Thymus (tissue), 11 donors: ENCODE measurements around the gene PAXX. TPM values are rescaled to one million over a fixed set of nuclear protein-coding genes. Genes with fewer than 3 reads are reported as not detected.

Source experiments
- DNase-seq, 9 donors: peaks; one replicate each; pipeline ENCODE4 v3.0.0-alpha.2; 2013; ENCODE audit warnings: low spot score in 9 of 9, low read depth in 6 of 9, missing footprints in 1 of 9
- H3K27ac ChIP-seq, 2 donors: one replicate each; pipeline ENCODE4 v1.5.1; 2013; ENCODE audit warnings: control low read depth in 1 of 2, low read depth in 1 of 2, low read length in 1 of 2, mild to moderate bottlenecking in 1 of 2, moderate library complexity in 1 of 2
- H3K27me3 ChIP-seq, 2 donors: one replicate each; pipeline ENCODE4 v1.5.1; 2013; ENCODE audit warnings: low read length in 1 of 2; ENCODE audit not compliant: control insufficient read depth in 2 of 2, insufficient read depth in 1 of 2
- H3K36me3 ChIP-seq, 2 donors: one replicate each; pipeline ENCODE4 v1.5.1; 2013; ENCODE audit warnings: low read length in 1 of 2, mild to moderate bottlenecking in 1 of 2, moderate library complexity in 1 of 2; ENCODE audit not compliant: control insufficient read depth in 2 of 2, insufficient read depth in 2 of 2
- H3K4me1 ChIP-seq, 2 donors: one replicate each; pipeline ENCODE4 v1.5.1; 2013; ENCODE audit warnings: low read length in 2 of 2; ENCODE audit not compliant: control insufficient read depth in 2 of 2, insufficient read depth in 2 of 2
- H3K4me3 ChIP-seq, 2 donors: one replicate each; pipeline ENCODE4 v1.5.1; 2013; ENCODE audit warnings: low read length in 2 of 2, control low read depth in 1 of 2, mild to moderate bottlenecking in 1 of 2
- H3K9me3 ChIP-seq, 2 donors: one replicate each; pipeline ENCODE4 v1.5.1; 2013; ENCODE audit warnings: low read length in 1 of 2, mild to moderate bottlenecking in 1 of 2; ENCODE audit not compliant: control insufficient read depth in 2 of 2, insufficient read depth in 1 of 2
- WGBS: extraction: QIAGEN DNeasy Blood & Tissue Kit; methylation state at CpG from one replicate; pipeline ENCODE4 v1.1.7; 2013; 5-methylcytosine and 5-hydroxymethylcytosine counted together
- polyA plus RNA-seq: library from polyadenylated mRNA; stranded (reverse); fragments of 200-250 nt; gene quantifications from one replicate; pipeline ENCODE4 v1.2.3, GENCODE V29; 2013
- total RNA-seq: library from RNA; stranded (reverse); fragments of 120-200 nt; gene quantifications from one replicate; pipeline ENCODE4 v1.2.4, GENCODE V29; 2013
- donor health status: healthy.

The PAXX gene
- total and polyA plus RNA-seq, 2 donors: 68.9 to 431 TPM

- H3K36me3 ChIP-seq: no peaks in the 10 kb centered on the region
- DNase-seq: no peak
- H3K9me3 ChIP-seq: no peaks in the 10 kb centered on the region
- peak overlapping the region; percentile 3 to 40 for H3K4me3 ChIP-seq
- WGBS: 57% methylated on average over 33 of the region's 33 CpGs
- peaks cover 3 to 6% of the 10 kb centered on the region in 2 donors for H3K4me1 ChIP-seq
- H3K27ac ChIP-seq: no peak overlapping the region
- peaks cover 9 to 82% of the 10 kb centered on the region in 2 donors for H3K27me3 ChIP-seq
Observed at GRCh38 chr9:136977649-136978072, 14.6 kb upstream of the PAXX start.

GRCh38 chr9:136978073-136978864 is 14.0 kb upstream of the PAXX start:
- Histone ChIP-seq H3K27ac (no peak overlapping the region), H3K9me3 (no peaks in the 10 kb centered on the region), H3K4me1 (peaks cover 3 to 6% of the 10 kb centered on the region in 2 donors), H3K36me3 (no peaks in the 10 kb centered on the region), H3K27me3 (peaks cover 9 to 88% of the 10 kb centered on the region in 2 donors), H3K4me3 (peak overlapping the region; percentile 3 to 40)
- WGBS: 7% methylated on average over 77 of the region's 78 CpGs
- DNase-seq: no peak

- Histone ChIP-seq H3K4me3 (no peak overlapping the region), H3K27me3 (peaks cover 16 to 93% of the 10 kb centered on the region in 2 donors), H3K4me1 (peaks cover 3 to 6% of the 10 kb centered on the region in 2 donors), H3K9me3 (no peaks in the 10 kb centered on the region), H3K27ac (no peak overlapping the region), H3K36me3 (no peaks in the 10 kb centered on the region)
- DNase-seq: no peak
- WGBS: 60% methylated on average over 41 of the region's 41 CpGs
Observed at GRCh38 chr9:136978865-136979544, 13.2 kb upstream of the PAXX start.

- Histone ChIP-seq H3K27ac (no peak overlapping the region), H3K4me1 (peaks cover 5 to 8% of the 10 kb centered on the region in 2 donors), H3K36me3 (no peaks in the 10 kb centered on the region), H3K9me3 (no peaks in the 10 kb centered on the region), H3K27me3 (peaks cover 26 to 95% of the 10 kb centered on the region in 2 donors), H3K4me3 (no peak overlapping the region)
- 97% methylated on average over 26 of the region's 26 CpGs for whole genome bisulfite sequencing
- DNase-seq: no peak
Observed at GRCh38 chr9:136979769-136980587, 12.2 kb upstream of the PAXX start.

GRCh38 chr9:136980669-136981478 is 11.3 kb upstream of the PAXX start:
- WGBS: 96% methylated on average over 16 of the region's 16 CpGs
- Histone ChIP-seq H3K4me3 (no peak overlapping the region), H3K4me1 (peaks cover 5 to 12% of the 10 kb centered on the region in 2 donors), H3K27ac (no peak overlapping the region), H3K27me3 (peaks cover 35 to 95% of the 10 kb centered on the region in 2 donors), H3K9me3 (no peaks in the 10 kb centered on the region), H3K36me3 (no peaks in the 10 kb centered on the region)
- no peak for DNase-seq

GRCh38 chr9:136981588-136982231 is 10.5 kb upstream of the PAXX start:
- no peak overlapping the region for H3K27ac ChIP-seq
- H3K4me3 ChIP-seq: no peak overlapping the region
- no peaks in the 10 kb centered on the region for H3K36me3 ChIP-seq
- H3K27me3 ChIP-seq: peaks cover 41 to 95% of the 10 kb centered on the region in 2 donors
- peaks cover 5 to 9% of the 10 kb centered on the region in 2 donors for H3K4me1 ChIP-seq
- DNase-seq: no peak
- WGBS: 83% methylated on average over 17 of the region's 17 CpGs
- H3K9me3 ChIP-seq: no peaks in the 10 kb centered on the region

GRCh38 chr9:136982232-136983051 is 9.8 kb upstream of the PAXX start, which contains the start of gene LCNL1:
TSS of gene LCNL1 (plus strand) at chr9:136982993. CDS start at chr9:136983587, 594 bp downstream.
- no peaks in the 10 kb centered on the region for H3K36me3 ChIP-seq
- no peak within 1 kb of the TSS for H3K27ac ChIP-seq
- H3K9me3 ChIP-seq: no peaks in the 10 kb centered on the region
- peaks cover 5 to 9% of the 10 kb centered on the region in 2 donors for H3K4me1 ChIP-seq
- 96% methylated on average over 18 of the region's 18 CpGs for WGBS
- no peak within 1 kb of the TSS for H3K4me3 ChIP-seq
- peaks cover 37 to 95% of the 10 kb centered on the region in 2 donors for H3K27me3 ChIP-seq
- no peak for DNase-seq
